Omental fat pad (tissue), 4 donors: ENCODE measurements around the gene SSBP3. TPM values are rescaled to one million over a fixed set of nuclear protein-coding genes. Genes with fewer than 3 reads are reported as not detected.

Source experiments
- ATAC-seq: fragments of 150-250 bp; one replicate; pipeline ENCODE4 v1.9.1; 2016; ENCODE audit warnings: mild to moderate bottlenecking, moderate library complexity; ENCODE audit not compliant: low FRiP score
- DNase-seq: peaks from one replicate; pipeline ENCODE4 v3.0.0-alpha.2; 2019; ENCODE audit warnings: low spot score
- CTCF ChIP-seq, 3 donors: fragments of 450-650 bp; IDR thresholded peaks; one replicate each; pipeline ENCODE4 v1.5.1; 2016 to 2017; ENCODE audit warnings: antibody characterized with exemption in 3 of 3, mild to moderate bottlenecking in 3 of 3, moderate library complexity in 2 of 3
- total RNA-seq, 4 donors: library from RNA; depleted of rRNA; stranded (reverse); fragments of >200 nt; gene quantifications; one replicate each; pipeline ENCODE4 v1.1.0, GENCODE V29; 2016

SSBP3 gene
- total RNA-seq, 4 donors from 2014 or later = 21.0 to 32.6 (median 22.9) TPM

- TF ChIP-seq CTCF (IDR thresholded peaks at IDR 0.05) = no peak
- ATAC-seq (no peak), DNase-seq (no peak)
These were observed 73.2 kb downstream of the SSBP3 start for GRCh38 chr1:54332781-54333585.

GRCh38 chr1:54331843-54332463 is 74.2 kb downstream of the SSBP3 start:
- no peak for DNase-seq
- no peak for TF ChIP-seq CTCF (IDR thresholded peaks at IDR 0.05)
- ATAC-seq = no peak

- ATAC-seq = no peak
- TF ChIP-seq CTCF (IDR thresholded peaks at IDR 0.05) = no peak
- DNase-seq = no peak
These were observed 75.0 kb downstream of the SSBP3 start for GRCh38 chr1:54331091-54331772.

GRCh38 chr1:54329312-54330003 is 76.7 kb downstream of the SSBP3 start:
- ATAC-seq = no peak
- TF ChIP-seq CTCF (IDR thresholded peaks at IDR 0.05) = no peak
- DNase-seq = no peak

GRCh38 chr1:54328066-54328636 is 78.0 kb downstream of the SSBP3 start:
- ATAC-seq (no peak), DNase-seq (no peak)
- TF ChIP-seq CTCF (IDR thresholded peaks at IDR 0.05) = no peak

GRCh38 chr1:54327386-54328065 is 78.7 kb downstream of the SSBP3 start:
- no peak for ATAC-seq
- no peak for DNase-seq
- TF ChIP-seq CTCF (IDR thresholded peaks at IDR 0.05) = no peak
